Esophagus muscularis mucosa (tissue), 3 donors: ENCODE measurements around the gene ACTN4.

ENCODE experiments used
- POLR2A ChIP-seq: fragments of 450-650 bp; IDR thresholded peaks from one replicate; pipeline ENCODE4 v1.6.1; 2017; ENCODE audit warnings: antibody characterized with exemption, moderate library complexity, mild to moderate bottlenecking, low read depth
- TF ChIP-seq, protein P1 (sequence below), 3 experiments: fragments of 200-600 bp in 2 of 3; fragments of 450-650 bp in 1 of 3; sonication (generic) in 2 of 3; IDR thresholded peaks; one replicate each; pipeline ENCODE4 v1.5.1; 2017 to 2019; ENCODE audit warnings: antibody characterized with exemption in 3 of 3, mild to moderate bottlenecking in 2 of 3, moderate library complexity in 1 of 3

GRCh38 chr19:38638461-38638860, 9.0 kb upstream of the ACTN4 start:
- TF ChIP-seq, protein P1, sequence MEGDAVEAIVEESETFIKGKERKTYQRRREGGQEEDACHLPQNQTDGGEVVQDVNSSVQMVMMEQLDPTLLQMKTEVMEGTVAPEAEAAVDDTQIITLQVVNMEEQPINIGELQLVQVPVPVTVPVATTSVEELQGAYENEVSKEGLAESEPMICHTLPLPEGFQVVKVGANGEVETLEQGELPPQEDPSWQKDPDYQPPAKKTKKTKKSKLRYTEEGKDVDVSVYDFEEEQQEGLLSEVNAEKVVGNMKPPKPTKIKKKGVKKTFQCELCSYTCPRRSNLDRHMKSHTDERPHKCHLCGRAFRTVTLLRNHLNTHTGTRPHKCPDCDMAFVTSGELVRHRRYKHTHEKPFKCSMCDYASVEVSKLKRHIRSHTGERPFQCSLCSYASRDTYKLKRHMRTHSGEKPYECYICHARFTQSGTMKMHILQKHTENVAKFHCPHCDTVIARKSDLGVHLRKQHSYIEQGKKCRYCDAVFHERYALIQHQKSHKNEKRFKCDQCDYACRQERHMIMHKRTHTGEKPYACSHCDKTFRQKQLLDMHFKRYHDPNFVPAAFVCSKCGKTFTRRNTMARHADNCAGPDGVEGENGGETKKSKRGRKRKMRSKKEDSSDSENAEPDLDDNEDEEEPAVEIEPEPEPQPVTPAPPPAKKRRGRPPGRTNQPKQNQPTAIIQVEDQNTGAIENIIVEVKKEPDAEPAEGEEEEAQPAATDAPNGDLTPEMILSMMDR (IDR thresholded peaks at IDR 0.05) = no peak
- TF ChIP-seq POLR2A = no peak
